ENCODE measurements around the gene GCA.
A peak's percentile ranks its signal among the peaks of the same experiment; 100 is the strongest.

Gene GCA

DNA sequence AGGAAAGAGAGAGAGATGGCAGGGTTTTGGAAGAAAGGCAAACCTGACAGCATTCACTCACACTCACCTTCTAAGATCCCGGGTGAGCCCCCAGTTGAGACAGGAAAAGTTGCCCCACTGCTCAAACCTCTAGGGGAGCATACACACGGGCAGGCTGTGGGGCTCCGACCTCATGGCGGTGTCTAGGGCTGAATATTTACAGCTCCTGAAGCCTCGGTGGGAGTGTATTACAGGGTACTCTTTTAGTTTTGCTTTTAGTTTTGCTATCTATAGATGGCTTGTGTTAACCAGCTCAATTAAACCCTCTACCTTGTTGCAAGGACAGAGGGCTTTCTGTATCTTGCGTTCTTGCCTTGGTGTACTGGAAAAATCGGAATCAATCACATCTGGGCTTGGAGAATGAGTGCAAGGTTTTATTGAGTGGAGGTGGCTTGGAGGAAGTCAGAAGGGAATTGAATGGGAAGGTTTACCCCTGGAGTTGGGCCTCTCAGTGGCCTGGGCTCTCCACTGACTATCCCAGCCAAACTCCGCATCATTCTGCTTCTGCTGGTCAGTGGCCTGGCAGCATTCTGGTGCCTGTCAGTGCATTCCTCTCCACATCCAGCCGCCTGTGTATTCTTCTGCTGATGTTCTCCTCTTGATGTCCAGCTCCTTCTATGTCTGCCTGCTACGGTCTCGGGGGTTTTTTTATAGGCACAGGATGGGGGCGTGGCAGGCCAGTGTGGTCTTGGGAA, 15.3 kb upstream of the GCA start:
- TF ChIP-seq, protein P1, sequence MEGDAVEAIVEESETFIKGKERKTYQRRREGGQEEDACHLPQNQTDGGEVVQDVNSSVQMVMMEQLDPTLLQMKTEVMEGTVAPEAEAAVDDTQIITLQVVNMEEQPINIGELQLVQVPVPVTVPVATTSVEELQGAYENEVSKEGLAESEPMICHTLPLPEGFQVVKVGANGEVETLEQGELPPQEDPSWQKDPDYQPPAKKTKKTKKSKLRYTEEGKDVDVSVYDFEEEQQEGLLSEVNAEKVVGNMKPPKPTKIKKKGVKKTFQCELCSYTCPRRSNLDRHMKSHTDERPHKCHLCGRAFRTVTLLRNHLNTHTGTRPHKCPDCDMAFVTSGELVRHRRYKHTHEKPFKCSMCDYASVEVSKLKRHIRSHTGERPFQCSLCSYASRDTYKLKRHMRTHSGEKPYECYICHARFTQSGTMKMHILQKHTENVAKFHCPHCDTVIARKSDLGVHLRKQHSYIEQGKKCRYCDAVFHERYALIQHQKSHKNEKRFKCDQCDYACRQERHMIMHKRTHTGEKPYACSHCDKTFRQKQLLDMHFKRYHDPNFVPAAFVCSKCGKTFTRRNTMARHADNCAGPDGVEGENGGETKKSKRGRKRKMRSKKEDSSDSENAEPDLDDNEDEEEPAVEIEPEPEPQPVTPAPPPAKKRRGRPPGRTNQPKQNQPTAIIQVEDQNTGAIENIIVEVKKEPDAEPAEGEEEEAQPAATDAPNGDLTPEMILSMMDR (IDR thresholded peaks at IDR 0.05; ENCODE audit: insufficient read depth, missing control alignments): no peak
- no peak for DNase-seq (ENCODE audit: insufficient read length, low spot score)
- FAIRE-seq: no peak

DNA sequence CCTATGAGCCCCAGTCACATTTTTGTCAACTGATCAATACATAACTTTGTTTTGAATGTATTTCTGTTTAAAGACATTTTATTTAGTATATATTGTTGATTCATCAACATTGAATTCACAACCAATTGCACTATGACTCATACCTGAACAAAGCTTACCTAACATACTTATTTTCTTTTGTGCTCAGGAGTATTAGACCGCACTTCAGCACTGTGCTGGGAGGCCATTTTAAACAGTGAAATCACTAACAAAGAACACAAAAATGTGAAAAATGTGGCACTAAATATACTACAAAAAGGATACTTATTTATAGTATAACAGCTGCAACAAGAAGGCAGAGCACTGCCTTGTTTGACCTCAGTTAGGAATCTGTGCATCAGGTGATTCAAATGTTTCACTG, 13.1 kb upstream of the GCA start:
- FAIRE-seq (no peak), DNase-seq (ENCODE audit: insufficient read length, low spot score) (no peak)
- TF ChIP-seq, protein P1 (IDR thresholded peaks at IDR 0.05; ENCODE audit: insufficient read depth, missing control alignments): no peak

DNA sequence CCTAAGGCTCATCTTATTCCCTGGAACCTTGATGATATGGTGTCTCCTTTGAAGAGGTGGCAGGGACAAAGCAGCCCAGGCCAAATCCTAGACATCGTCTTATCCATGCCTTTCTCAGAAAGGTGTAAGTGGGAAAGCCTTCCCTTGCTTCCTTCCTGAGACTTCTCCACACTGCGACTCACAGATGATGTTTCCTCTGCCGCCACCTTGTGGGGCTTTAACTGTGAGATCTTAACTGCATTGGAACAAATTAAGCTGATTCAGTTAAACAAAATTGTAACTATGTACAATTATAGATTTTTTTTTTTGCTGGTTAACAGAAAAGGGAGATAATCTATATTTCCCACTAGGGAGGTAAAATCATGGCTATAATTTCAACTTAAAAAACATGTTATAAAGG, 10.0 kb upstream of the GCA start:
- FAIRE-seq: no peak

DNA sequence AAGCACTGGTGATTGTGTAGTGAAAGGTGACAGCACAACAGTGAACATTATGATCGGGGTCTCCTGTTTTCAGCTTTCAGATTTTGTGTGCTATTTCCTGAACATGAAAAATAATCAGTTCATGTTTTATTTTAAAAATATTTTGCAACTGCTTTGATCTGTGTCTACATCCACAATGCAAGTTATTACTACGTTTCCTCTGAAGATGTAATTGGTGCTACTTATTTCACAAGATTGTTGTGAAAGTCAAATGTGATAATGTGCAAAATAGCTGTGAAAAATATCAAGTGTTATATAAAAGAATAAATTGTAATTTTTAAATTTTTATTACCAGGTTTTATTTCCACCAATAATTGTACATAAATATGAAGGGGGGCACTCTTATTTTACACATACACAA, 6.1 kb upstream of the GCA start:
- FAIRE-seq (no peak), DNase-seq (ENCODE audit: insufficient read length, low spot score) (no peak)
- TF ChIP-seq, protein P1 (IDR thresholded peaks at IDR 0.05; ENCODE audit: insufficient read depth, missing control alignments): no peak

More for the DNA sequence above, 10.0 kb upstream of the GCA start:
- no peak for DNase-seq (ENCODE audit: insufficient read length, low spot score)
- TF ChIP-seq, protein P1 (IDR thresholded peaks at IDR 0.05; ENCODE audit: insufficient read depth, missing control alignments): peak; percentile 38

DNA sequence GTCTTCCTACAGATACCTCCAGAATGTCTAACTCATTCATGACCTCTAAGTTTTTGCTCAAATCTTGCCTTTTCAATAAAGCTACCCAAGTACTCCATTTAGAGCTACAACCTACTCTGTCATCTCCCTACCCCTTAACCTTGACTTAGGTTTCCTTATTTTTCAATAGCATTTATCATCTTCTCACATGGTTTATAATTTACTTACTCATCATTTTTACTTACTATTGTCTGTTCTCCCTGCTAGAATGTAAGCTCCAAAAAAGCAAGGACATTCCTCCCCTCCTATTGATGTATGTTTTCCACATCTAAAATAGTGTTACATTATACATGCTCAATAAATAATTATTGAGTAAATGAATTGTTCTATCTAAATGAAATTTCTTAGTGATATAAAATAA, 3.1 kb upstream of the GCA start:
- FAIRE-seq: no peak
- no peak for DNase-seq (ENCODE audit: insufficient read length, low spot score)
- TF ChIP-seq, protein P1 (IDR thresholded peaks at IDR 0.05; ENCODE audit: insufficient read depth, missing control alignments): no peak

DNA sequence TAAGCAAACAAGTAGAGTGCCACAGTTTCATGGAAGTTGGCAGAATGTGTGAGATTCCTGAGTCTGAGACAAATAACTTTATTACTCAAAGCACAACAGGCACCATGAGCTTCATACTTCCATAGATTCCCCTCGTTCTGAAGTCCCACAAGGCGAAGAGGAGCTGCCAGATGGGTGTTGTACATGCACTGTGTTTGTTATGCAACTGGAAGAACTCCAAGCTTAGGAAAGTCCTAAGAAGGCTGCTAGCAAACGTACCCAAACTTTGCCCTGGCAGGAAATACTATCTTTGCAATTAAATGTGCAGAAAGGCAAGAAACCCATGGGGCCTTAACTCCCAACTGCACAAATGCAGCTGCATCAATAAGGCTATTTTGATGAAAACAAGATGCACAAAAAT, 1.6 kb upstream of the GCA start:
- TF ChIP-seq, protein P1 (IDR thresholded peaks at IDR 0.05; ENCODE audit: insufficient read depth, missing control alignments): no peak
- FAIRE-seq (no peak), DNase-seq (ENCODE audit: insufficient read length, low spot score) (no peak)

DNA sequence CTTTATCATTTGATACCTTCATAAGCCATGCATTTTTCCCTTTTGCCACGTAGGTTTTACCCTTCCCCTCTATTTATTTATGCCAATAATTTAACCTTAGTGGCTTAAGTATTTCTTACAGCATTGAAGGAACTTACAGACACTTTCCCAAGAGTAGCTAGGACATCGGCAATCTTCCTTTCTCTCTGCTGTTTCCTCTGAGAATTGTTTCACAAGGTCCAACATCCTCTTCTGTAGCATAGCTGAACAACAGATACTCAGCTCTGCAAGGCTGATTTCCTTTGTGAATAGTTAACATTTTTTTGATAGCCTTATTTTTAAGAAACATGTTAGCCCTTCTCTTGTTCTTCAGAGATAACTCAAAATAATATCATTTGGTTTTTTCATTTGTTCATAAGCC, 1.1 kb upstream of the GCA start:
- FAIRE-seq (no peak), DNase-seq (ENCODE audit: insufficient read length, low spot score) (no peak)
- TF ChIP-seq, protein P1 (IDR thresholded peaks at IDR 0.05; ENCODE audit: insufficient read depth, missing control alignments): no peak
